H1 (cell line): ENCODE results near the gene MAP3K10. TPM values are rescaled to one million over a fixed set of nuclear protein-coding genes. Genes with fewer than 3 reads are reported as not detected.

Experiments
- CHD7 ChIP-seq: fragments of 300-600 bp; sonication (generic); IDR thresholded peaks from 2 replicates; pipeline ENCODE4 v1.7.1; 2012; ENCODE audit warnings: low read length, moderate library complexity, mild to moderate bottlenecking, inconsistent platforms; ENCODE audit not compliant: insufficient replicate concordance
- POLR2A ChIP-seq, 2 experiments: IDR thresholded peaks; 1 replicate in 1 of 2; 2 replicates in 1 of 2; pipeline ENCODE4 v1.6.1; 2011; ENCODE audit warnings: low read depth in 2 of 2, low read length in 2 of 2, mild to moderate bottlenecking in 2 of 2; ENCODE audit errors: control extremely low read depth in 1 of 2
- POU5F1 ChIP-seq: IDR thresholded peaks from 2 replicates; pipeline ENCODE4 v1.6.1; 2011; ENCODE audit warnings: low read depth, mild to moderate bottlenecking, low read length, moderate library complexity
- RFX5 ChIP-seq: IDR thresholded peaks from 2 replicates; pipeline ENCODE4 v1.6.1; 2011; ENCODE audit warnings: low read depth, low read length, improper control_type of control experiment, borderline replicate concordance
- polyA plus RNA-seq, 7 experiments: library from polyadenylated mRNA; depleted of rRNA in 3 of 7; stranded (reverse) in 5 of 7; unstranded in 2 of 7; fragments of >200 nt in 5 of 7; fragments of 200-250 nt in 2 of 7; gene quantifications; 1 replicate in 5 of 7; 2 replicates in 1 of 7; 4 replicates in 1 of 7; pipeline versions ENCODE4 v1.2.1 to v1.2.3, GENCODE V29; 2011 to 2013; ENCODE audit warnings: missing spikeins in 2 of 7, mixed read lengths in 2 of 7
- total RNA-seq: library from RNA; stranded (reverse); fragmentation: NEBNext Ultra II Directional; extraction: Animal tissue kit (Norgen Biotek cat#: 25700); gene quantifications from 2 replicates; pipeline ENCODE4 v1.2.1, GENCODE V29; 2021

The MAP3K10 gene
- total and polyA plus RNA-seq, 2 of the 8 experiments (the other 6 are each of a cell fraction or from before 2014, with no cell fraction given): 4.9 to 15.9 TPM

- no peak for TF ChIP-seq CHD7
- TF ChIP-seq POLR2A (IDR thresholded peaks at IDR 0.05; ENCODE audit: control extremely low read depth in 1 of 2, low read depth in 2 of 2, low read length in 2 of 2): no peak
- no peak for TF ChIP-seq RFX5
- no peak for TF ChIP-seq POU5F1
Measured at GRCh38 chr19:40141551-40141950, 49.7 kb upstream of the MAP3K10 start (continued).
